K562 (cell line): ENCODE data around the gene MRPL58. TPM values are rescaled to one million over a fixed set of nuclear protein-coding genes. Genes with fewer than 3 reads are reported as not detected.

ENCODE experiments used
- LCOR ChIP-seq: sonication (generic); formaldehyde crosslinking; IDR thresholded peaks from 2 replicates; pipeline ENCODE4 v1.8.0; 2022; ENCODE audit warnings: mild to moderate bottlenecking, missing genetic modification reagents
- MCM5 ChIP-seq: fragments of 450-650 bp; IDR thresholded peaks from 2 replicates; pipeline ENCODE4 v1.6.1; 2016; ENCODE audit warnings: low read depth
- MTA3 ChIP-seq: fragments of 450-650 bp; formaldehyde crosslinking; IDR thresholded peaks from 2 replicates; pipeline ENCODE4 v1.6.1; 2017; ENCODE audit warnings: mild to moderate bottlenecking, borderline replicate concordance
- NFRKB ChIP-seq: fragments of 450-650 bp; IDR thresholded peaks from 2 replicates; pipeline ENCODE4 v1.6.1; 2016; ENCODE audit warnings: low read depth
- RBBP5 ChIP-seq: fragments of 200-600 bp; sonication (generic); IDR thresholded peaks from 2 replicates; pipeline ENCODE4 v1.6.1; 2012; ENCODE audit warnings: borderline replicate concordance, mild to moderate bottlenecking, low read length, control low read depth, inconsistent platforms; ENCODE audit not compliant: insufficient read depth, poor library complexity, severe bottlenecking
- SP1 ChIP-seq: sonication (generic); formaldehyde crosslinking; IDR thresholded peaks from 2 replicates; pipeline ENCODE4 v1.8.1; 2022; ENCODE audit warnings: mild to moderate bottlenecking, missing genetic modification reagents
- TCF3 ChIP-seq: sonication (generic); formaldehyde crosslinking; IDR thresholded peaks from 2 replicates; pipeline ENCODE4 v1.4.0; 2020; ENCODE audit warnings: mild to moderate bottlenecking, missing genetic modification reagents
- ZBTB8A ChIP-seq: fragments of 450-650 bp; IDR thresholded peaks from 2 replicates; pipeline ENCODE4 v1.6.1; 2018; ENCODE audit warnings: mild to moderate bottlenecking, moderate library complexity; ENCODE audit not compliant: partially characterized antibody
- polyA plus RNA-seq, 8 experiments: library from polyadenylated mRNA; depleted of rRNA in 4 of 8; stranded (reverse) in 5 of 8; unstranded in 3 of 8; fragments of >200 nt; fragmentation: Nextera tagmentation in 2 of 8; fragmentation: Illumina TruSeq in 1 of 8; extraction: Ambion mirVana in 2 of 8; extraction: Trizol in 1 of 8; gene quantifications; 2 replicates each; pipeline versions ENCODE4 v1.2.1 to v1.2.3, GENCODE V29; 2011 to 2014; ENCODE audit warnings: inconsistent platforms in 1 of 8, missing spikeins in 1 of 8
- total RNA-seq, 7 experiments: library from RNA; depleted of rRNA in 6 of 7; stranded (reverse); fragments of >200 nt in 6 of 7; fragmentation: Illumina TruSeq in 2 of 7; extraction: Trizol in 2 of 7; gene quantifications; 2 replicates each; pipeline versions ENCODE4 v1.2.1 to v1.2.3, GENCODE V29; 2011 to 2021; ENCODE audit warnings: low replicate concordance in 1 of 7
- TF ChIP-seq, protein P1 (sequence below), 2 experiments: fragments of 450-650 bp in 1 of 2; sonication (generic) in 1 of 2; formaldehyde crosslinking in 1 of 2; IDR thresholded peaks; 2 replicates each; pipeline versions ENCODE4 v1.7.1 to v1.9.0; 2016 to 2022; ENCODE audit warnings: inconsistent platforms in 1 of 2, mild to moderate bottlenecking in 1 of 2, missing genetic modification reagents in 1 of 2
- TF ChIP-seq, protein P2 (sequence below): fragments of 450-650 bp; formaldehyde crosslinking; IDR thresholded peaks from 2 replicates; pipeline ENCODE4 v1.4.0; 2022; ENCODE audit warnings: missing genetic modification characterization
- TF ChIP-seq, protein P3 (sequence below): fragments of 250-450 bp; sonication (Bioruptor Pico); IDR thresholded peaks from 2 replicates; pipeline ENCODE4 v1.4.0; 2020; ENCODE audit warnings: mild to moderate bottlenecking
- TF ChIP-seq, protein P4 (sequence below): fragments of 450-650 bp; IDR thresholded peaks from 2 replicates; pipeline ENCODE4 v1.6.1; 2016
- TF ChIP-seq, protein P5 (sequence below): sonication (generic); formaldehyde crosslinking; IDR thresholded peaks from 2 replicates; pipeline ENCODE4 v1.9.0; 2022; ENCODE audit warnings: mild to moderate bottlenecking, missing genetic modification reagents

Gene MRPL58
- total and polyA plus RNA-seq, 9 of the 15 experiments (the other 6 are each of a cell fraction or from before 2014, with no cell fraction given) = 30.8 to 107 (median 72.4) TPM

DNA sequence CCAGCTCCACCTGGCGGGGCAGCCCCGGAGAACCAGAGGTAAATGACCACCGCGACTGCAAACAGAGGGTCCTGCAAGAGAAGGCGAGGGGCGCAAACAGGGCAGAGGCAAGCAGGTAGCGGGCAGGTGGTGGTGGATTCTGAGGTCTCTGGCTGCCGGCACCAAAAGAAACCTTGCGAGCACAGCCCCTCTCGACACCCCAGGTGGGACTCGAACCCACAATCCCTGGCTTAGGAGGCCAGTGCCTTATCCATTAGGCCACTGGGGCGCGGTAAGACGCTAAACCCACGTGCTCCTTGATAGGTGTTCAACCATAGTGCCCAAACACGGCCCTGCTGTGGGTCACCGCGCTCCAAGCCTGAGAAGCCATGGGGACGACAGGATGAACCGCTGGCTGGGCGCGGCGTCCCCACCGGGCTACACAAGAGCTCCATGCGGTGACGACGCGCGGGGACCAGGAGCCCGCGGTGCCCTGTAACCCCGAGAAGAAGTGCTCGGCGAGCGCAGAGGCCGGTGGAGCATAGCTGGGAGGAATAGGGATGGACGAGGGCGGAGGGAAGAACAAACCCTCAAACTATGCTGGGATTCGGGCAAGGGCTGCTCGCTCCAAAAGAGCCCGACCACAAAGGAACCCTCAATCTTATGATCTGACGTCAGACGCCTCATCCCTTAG lies 21.9 kb downstream of the MRPL58 start (continued):
- TF ChIP-seq, protein P1, sequence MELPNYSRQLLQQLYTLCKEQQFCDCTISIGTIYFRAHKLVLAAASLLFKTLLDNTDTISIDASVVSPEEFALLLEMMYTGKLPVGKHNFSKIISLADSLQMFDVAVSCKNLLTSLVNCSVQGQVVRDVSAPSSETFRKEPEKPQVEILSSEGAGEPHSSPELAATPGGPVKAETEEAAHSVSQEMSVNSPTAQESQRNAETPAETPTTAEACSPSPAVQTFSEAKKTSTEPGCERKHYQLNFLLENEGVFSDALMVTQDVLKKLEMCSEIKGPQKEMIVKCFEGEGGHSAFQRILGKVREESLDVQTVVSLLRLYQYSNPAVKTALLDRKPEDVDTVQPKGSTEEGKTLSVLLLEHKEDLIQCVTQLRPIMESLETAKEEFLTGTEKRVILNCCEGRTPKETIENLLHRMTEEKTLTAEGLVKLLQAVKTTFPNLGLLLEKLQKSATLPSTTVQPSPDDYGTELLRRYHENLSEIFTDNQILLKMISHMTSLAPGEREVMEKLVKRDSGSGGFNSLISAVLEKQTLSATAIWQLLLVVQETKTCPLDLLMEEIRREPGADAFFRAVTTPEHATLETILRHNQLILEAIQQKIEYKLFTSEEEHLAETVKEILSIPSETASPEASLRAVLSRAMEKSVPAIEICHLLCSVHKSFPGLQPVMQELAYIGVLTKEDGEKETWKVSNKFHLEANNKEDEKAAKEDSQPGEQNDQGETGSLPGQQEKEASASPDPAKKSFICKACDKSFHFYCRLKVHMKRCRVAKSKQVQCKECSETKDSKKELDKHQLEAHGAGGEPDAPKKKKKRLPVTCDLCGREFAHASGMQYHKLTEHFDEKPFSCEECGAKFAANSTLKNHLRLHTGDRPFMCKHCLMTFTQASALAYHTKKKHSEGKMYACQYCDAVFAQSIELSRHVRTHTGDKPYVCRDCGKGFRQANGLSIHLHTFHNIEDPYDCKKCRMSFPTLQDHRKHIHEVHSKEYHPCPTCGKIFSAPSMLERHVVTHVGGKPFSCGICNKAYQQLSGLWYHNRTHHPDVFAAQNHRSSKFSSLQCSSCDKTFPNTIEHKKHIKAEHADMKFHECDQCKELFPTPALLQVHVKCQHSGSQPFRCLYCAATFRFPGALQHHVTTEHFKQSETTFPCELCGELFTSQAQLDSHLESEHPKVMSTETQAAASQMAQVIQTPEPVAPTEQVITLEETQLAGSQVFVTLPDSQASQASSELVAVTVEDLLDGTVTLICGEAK (IDR thresholded peaks at IDR 0.05) = peak; percentile 68
- TF ChIP-seq, protein P1 (CRISPR knock-in tag; IDR thresholded peaks at IDR 0.05) = no peak
- TF ChIP-seq MTA3 (0 out of 2 replicates have a peak, but pooled peaks have one; percentile 11), SP1 (CRISPR knock-in tag) (peak; percentile 37; the same call in 1 of the 2 replicates), LCOR (CRISPR knock-in tag) (peak; percentile 71), RBBP5 (peak; percentile 86), TCF3 (CRISPR knock-in tag) (peak; percentile 23; the same call in 1 of the 2 replicates), ZBTB8A (peak; percentile 86), MCM5 (no peak), NFRKB (peak; percentile 71; the same call in 1 of the 2 replicates)
- TF ChIP-seq, protein P2, sequence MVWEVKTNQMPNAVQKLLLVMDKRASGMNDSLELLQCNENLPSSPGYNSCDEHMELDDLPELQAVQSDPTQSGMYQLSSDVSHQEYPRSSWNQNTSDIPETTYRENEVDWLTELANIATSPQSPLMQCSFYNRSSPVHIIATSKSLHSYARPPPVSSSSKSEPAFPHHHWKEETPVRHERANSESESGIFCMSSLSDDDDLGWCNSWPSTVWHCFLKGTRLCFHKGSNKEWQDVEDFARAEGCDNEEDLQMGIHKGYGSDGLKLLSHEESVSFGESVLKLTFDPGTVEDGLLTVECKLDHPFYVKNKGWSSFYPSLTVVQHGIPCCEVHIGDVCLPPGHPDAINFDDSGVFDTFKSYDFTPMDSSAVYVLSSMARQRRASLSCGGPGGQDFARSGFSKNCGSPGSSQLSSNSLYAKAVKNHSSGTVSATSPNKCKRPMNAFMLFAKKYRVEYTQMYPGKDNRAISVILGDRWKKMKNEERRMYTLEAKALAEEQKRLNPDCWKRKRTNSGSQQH (CRISPR knock-in tag) = no peak
- TF ChIP-seq, protein P3, sequence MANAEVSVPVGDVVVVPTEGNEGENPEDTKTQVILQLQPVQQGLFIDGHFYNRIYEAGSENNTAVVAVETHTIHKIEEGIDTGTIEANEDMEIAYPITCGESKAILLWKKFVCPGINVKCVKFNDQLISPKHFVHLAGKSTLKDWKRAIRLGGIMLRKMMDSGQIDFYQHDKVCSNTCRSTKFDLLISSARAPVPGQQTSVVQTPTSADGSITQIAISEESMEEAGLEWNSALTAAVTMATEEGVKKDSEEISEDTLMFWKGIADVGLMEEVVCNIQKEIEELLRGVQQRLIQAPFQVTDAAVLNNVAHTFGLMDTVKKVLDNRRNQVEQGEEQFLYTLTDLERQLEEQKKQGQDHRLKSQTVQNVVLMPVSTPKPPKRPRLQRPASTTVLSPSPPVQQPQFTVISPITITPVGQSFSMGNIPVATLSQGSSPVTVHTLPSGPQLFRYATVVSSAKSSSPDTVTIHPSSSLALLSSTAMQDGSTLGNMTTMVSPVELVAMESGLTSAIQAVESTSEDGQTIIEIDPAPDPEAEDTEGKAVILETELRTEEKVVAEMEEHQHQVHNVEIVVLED (CRISPR knock-in tag) = no peak
- TF ChIP-seq, protein P4, sequence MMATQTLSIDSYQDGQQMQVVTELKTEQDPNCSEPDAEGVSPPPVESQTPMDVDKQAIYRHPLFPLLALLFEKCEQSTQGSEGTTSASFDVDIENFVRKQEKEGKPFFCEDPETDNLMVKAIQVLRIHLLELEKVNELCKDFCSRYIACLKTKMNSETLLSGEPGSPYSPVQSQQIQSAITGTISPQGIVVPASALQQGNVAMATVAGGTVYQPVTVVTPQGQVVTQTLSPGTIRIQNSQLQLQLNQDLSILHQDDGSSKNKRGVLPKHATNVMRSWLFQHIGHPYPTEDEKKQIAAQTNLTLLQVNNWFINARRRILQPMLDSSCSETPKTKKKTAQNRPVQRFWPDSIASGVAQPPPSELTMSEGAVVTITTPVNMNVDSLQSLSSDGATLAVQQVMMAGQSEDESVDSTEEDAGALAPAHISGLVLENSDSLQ = no peak
- TF ChIP-seq, protein P5, sequence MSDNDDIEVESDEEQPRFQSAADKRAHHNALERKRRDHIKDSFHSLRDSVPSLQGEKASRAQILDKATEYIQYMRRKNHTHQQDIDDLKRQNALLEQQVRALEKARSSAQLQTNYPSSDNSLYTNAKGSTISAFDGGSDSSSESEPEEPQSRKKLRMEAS (CRISPR knock-in tag) = peak; percentile 95
